H9 (cell line): ENCODE data around the gene SLCO3A1. TPM values are rescaled to one million over a fixed set of nuclear protein-coding genes. Genes with fewer than 3 reads are reported as not detected.

ENCODE experiments used
- DNase-seq: peaks from one replicate; pipeline ENCODE4 v3.0.0-alpha.2; 2017
- H2AFZ ChIP-seq: one replicate; pipeline ENCODE4 v1.6.1; 2013; ENCODE audit warnings: mild to moderate bottlenecking, low read length, control low read depth, moderate library complexity
- H2AK5ac ChIP-seq: 2 replicates; pipeline ENCODE4 v1.6.1; 2013; ENCODE audit warnings: low read length, control low read depth, mixed read lengths; ENCODE audit not compliant: insufficient read length
- H2BK120ac ChIP-seq: one replicate; pipeline ENCODE4 v1.6.1; 2013; ENCODE audit warnings: low read depth, mild to moderate bottlenecking, low read length, control low read depth, inconsistent platforms; ENCODE audit not compliant: poor library complexity, severe bottlenecking
- H2BK12ac ChIP-seq: 2 replicates; pipeline ENCODE4 v1.6.1; 2013; ENCODE audit warnings: low read length, control low read depth, mixed read lengths, low read depth; ENCODE audit not compliant: insufficient read length
- H2BK15ac ChIP-seq: 2 replicates; pipeline ENCODE4 v1.6.1; 2013; ENCODE audit warnings: low read depth, low read length, control low read depth
- H2BK20ac ChIP-seq: one replicate; pipeline ENCODE4 v1.6.1; 2013; ENCODE audit warnings: low read depth, mild to moderate bottlenecking, low read length, control low read depth, inconsistent platforms; ENCODE audit not compliant: poor library complexity, severe bottlenecking
- H2BK5ac ChIP-seq: 2 replicates; pipeline ENCODE4 v1.6.1; 2013; ENCODE audit warnings: low read length, control low read depth, mixed read lengths; ENCODE audit not compliant: insufficient read length
- H3K14ac ChIP-seq: 2 replicates; pipeline ENCODE4 v1.6.1; 2013; ENCODE audit warnings: low read length, control low read depth; ENCODE audit not compliant: insufficient read depth
- H3K18ac ChIP-seq: 2 replicates; pipeline ENCODE4 v1.6.1; 2013; ENCODE audit warnings: low read depth, mild to moderate bottlenecking, mixed read lengths, low read length, control low read depth; ENCODE audit not compliant: insufficient read length
- H3K23ac ChIP-seq: 2 replicates; pipeline ENCODE4 v1.6.1; 2013; ENCODE audit warnings: low read length, control low read depth, mixed read lengths, low read depth; ENCODE audit not compliant: insufficient read length
- H3K23me2 ChIP-seq: 2 replicates; pipeline ENCODE4 v1.6.1; 2013; ENCODE audit warnings: low read depth, mild to moderate bottlenecking, mixed read lengths, low read length, control low read depth; ENCODE audit not compliant: insufficient read length, poor library complexity, severe bottlenecking
- H3K27ac ChIP-seq: 2 replicates; pipeline ENCODE4 v1.5.1; 2013; ENCODE audit warnings: low read length, control low read depth, mixed read lengths, low read depth; ENCODE audit not compliant: insufficient read length
- H3K27me3 ChIP-seq: 2 replicates; pipeline ENCODE4 v1.6.1; 2013; ENCODE audit warnings: low read length, control low read depth, inconsistent platforms; ENCODE audit not compliant: insufficient read depth
- H3K4ac ChIP-seq: 2 replicates; pipeline ENCODE4 v1.6.1; 2013; ENCODE audit warnings: low read depth, mild to moderate bottlenecking, control low read depth, inconsistent platforms, low read length, moderate library complexity
- H3K4me1 ChIP-seq: 2 replicates; pipeline ENCODE4 v1.6.1; 2013; ENCODE audit warnings: low read length, control low read depth, inconsistent platforms; ENCODE audit not compliant: insufficient read depth
- H3K4me2 ChIP-seq: 2 replicates; pipeline ENCODE4 v1.6.1; 2013; ENCODE audit warnings: low read length, control low read depth, mixed read lengths; ENCODE audit not compliant: insufficient read length, insufficient read depth
- H3K56ac ChIP-seq: 2 replicates; pipeline ENCODE4 v1.6.1; 2013; ENCODE audit warnings: low read depth, mild to moderate bottlenecking, mixed read lengths, low read length, control low read depth; ENCODE audit not compliant: insufficient read length
- H3K79me1 ChIP-seq: 2 replicates; pipeline ENCODE4 v1.6.1; 2013; ENCODE audit warnings: low read depth, mild to moderate bottlenecking, moderate library complexity, low read length, control low read depth, inconsistent platforms; ENCODE audit not compliant: insufficient read depth, poor library complexity, severe bottlenecking
- H3K79me2 ChIP-seq: 2 replicates; pipeline ENCODE4 v1.6.1; 2013; ENCODE audit warnings: low read length, control low read depth, inconsistent platforms; ENCODE audit not compliant: insufficient read depth
- H3K9ac ChIP-seq: 2 replicates; pipeline ENCODE4 v1.6.1; 2013; ENCODE audit warnings: low read length, control low read depth, mixed read lengths; ENCODE audit not compliant: insufficient read length; ENCODE audit errors: extremely low read depth
- H3K9me3 ChIP-seq: one replicate; pipeline ENCODE4 v1.6.1; 2013; ENCODE audit warnings: low read depth, low read length, inconsistent platforms; ENCODE audit not compliant: control insufficient read depth
- H3T11ph ChIP-seq: one replicate; pipeline ENCODE4 v1.6.1; 2013; ENCODE audit warnings: mild to moderate bottlenecking, low read length, control low read depth, inconsistent platforms
- H4K20me1 ChIP-seq: one replicate; pipeline ENCODE4 v1.6.1; 2013; ENCODE audit not compliant: control insufficient read depth, insufficient read length, insufficient read depth
- H4K5ac ChIP-seq: 2 replicates; pipeline ENCODE4 v1.6.1; 2013; ENCODE audit warnings: low read depth, mild to moderate bottlenecking, mixed read lengths, low read length, control low read depth; ENCODE audit not compliant: insufficient read length
- H4K8ac ChIP-seq: replicated peaks from 2 replicates; pipeline ENCODE4 v1.6.1; 2013; ENCODE audit warnings: low read length, control low read depth, mixed read lengths, low read depth; ENCODE audit not compliant: insufficient read length
- H4K91ac ChIP-seq: 2 replicates; pipeline ENCODE4 v1.6.1; 2013; ENCODE audit warnings: low read depth, mild to moderate bottlenecking, moderate library complexity, mixed read lengths, low read length, control low read depth; ENCODE audit not compliant: insufficient read length
- H3K27ac Mint-ChIP-seq, 3 experiments: 2 replicates in 2 of 3; 3 replicates in 1 of 3; pipeline ENCODE4 v1.8.0; 2020 to 2021; ENCODE audit warnings: mixed read lengths in 3 of 3, mild to moderate bottlenecking in 1 of 3, moderate library complexity in 1 of 3
- H3K27me3 Mint-ChIP-seq: 2 replicates; pipeline ENCODE4 v1.8.0; 2021; ENCODE audit warnings: low read depth, mild to moderate bottlenecking, moderate library complexity, mixed read lengths
- H3K36me3 Mint-ChIP-seq, 3 experiments: 2 replicates in 2 of 3; 3 replicates in 1 of 3; pipeline ENCODE4 v1.8.0; 2020 to 2021; ENCODE audit warnings: low read depth in 3 of 3, mixed read lengths in 3 of 3; ENCODE audit not compliant: insufficient read depth in 1 of 3
- H3K4me1 Mint-ChIP-seq, 2 experiments: 2 replicates each; pipeline ENCODE4 v1.8.0; 2020; ENCODE audit warnings: mixed read lengths in 2 of 2
- H3K4me3 Mint-ChIP-seq, 2 experiments: 2 replicates in 1 of 2; 3 replicates in 1 of 2; pipeline ENCODE4 v1.8.0; 2020 to 2021; ENCODE audit warnings: mild to moderate bottlenecking in 2 of 2, mixed read lengths in 2 of 2, moderate library complexity in 1 of 2
- H3K9me3 Mint-ChIP-seq, 2 experiments: 2 replicates in 1 of 2; 3 replicates in 1 of 2; pipeline ENCODE4 v1.8.0; 2020; ENCODE audit warnings: mild to moderate bottlenecking in 2 of 2, mixed read lengths in 2 of 2, moderate library complexity in 1 of 2
- CTCF ChIP-seq: fragments of 200-600 bp; sonication (generic); conservative IDR thresholded peaks from 3 replicates; pipeline ENCODE4 v1.8.0; 2021; ENCODE audit warnings: antibody characterized with exemption, mild to moderate bottlenecking
- WGBS: extraction: QIAGEN DNeasy Blood & Tissue Kit; methylation state at CpG from one replicate; pipeline ENCODE4 v1.1.7; 2013; ENCODE audit warnings: missing lambda C conversion rate, low lambda C conversion rate, mixed read lengths; ENCODE audit not compliant: insufficient read length; ENCODE audit errors: extremely low coverage; 5-methylcytosine and 5-hydroxymethylcytosine counted together
- total RNA-seq: library from RNA; stranded (reverse); gene quantifications from 2 replicates; pipeline ENCODE4 v1.2.1, GENCODE V29; 2021

SLCO3A1 gene
- total RNA-seq, 1 experiment from 2014 or later, result 9.4 TPM

GRCh38 chr15:92146511-92147150 lies 293.1 kb downstream of the SLCO3A1 start:
- no peaks in the 10 kb centered on the region for H3K79me2 ChIP-seq
- H3K4ac ChIP-seq, result no peak overlapping the region
- no peaks in the 10 kb centered on the region for H3K9me3 ChIP-seq
- H3K23ac ChIP-seq, result no peak overlapping the region
- no peak overlapping the region for H3K4me2 ChIP-seq
- H4K8ac ChIP-seq, result no peak overlapping the region
- Mint-ChIP-seq H3K4me1 (peaks cover 23 to 38% of the 10 kb centered on the region in 2 experiments), H3K4me3 (no peak overlapping the region; a peak in 1 of 5 replicates), H3K27ac (peak overlapping the region in 1 of 3 experiments; percentile 58; a peak in 2 of 7 replicates), H3K27me3 (no peaks in the 10 kb centered on the region), H3K9me3 (peaks cover 0 to 5% of the 10 kb centered on the region in 2 experiments; a peak in 1 of 5 replicates), H3K36me3 (peaks cover 0 to 16% (median 7%) of the 10 kb centered on the region in 3 experiments; a peak in 4 of 7 replicates)
- no peak overlapping the region for H2AK5ac ChIP-seq
- TF ChIP-seq CTCF, result no peak
- no peak overlapping the region for H2AFZ ChIP-seq
- no peak overlapping the region for H2BK15ac ChIP-seq
- H3K9ac ChIP-seq, result no peak overlapping the region
- no peak overlapping the region for H4K5ac ChIP-seq
- no peak overlapping the region for H3K14ac ChIP-seq
- H2BK20ac ChIP-seq, result no peak overlapping the region
- H3K23me2 ChIP-seq, result no peaks in the 10 kb centered on the region
- no peak overlapping the region for H3K18ac ChIP-seq
- no peak overlapping the region for H2BK12ac ChIP-seq
- H3K27me3 ChIP-seq, result no peaks in the 10 kb centered on the region
- H3T11ph ChIP-seq, result no peak overlapping the region
- H2BK5ac ChIP-seq, result no peak overlapping the region
- H4K91ac ChIP-seq, result no peak overlapping the region
- H3K27ac ChIP-seq, result no peak overlapping the region
- no peak overlapping the region for H2BK120ac ChIP-seq
- DNase-seq, result no peak
- no peaks in the 10 kb centered on the region for H4K20me1 ChIP-seq
- H3K56ac ChIP-seq, result no peak overlapping the region
- WGBS, result no CpG with 5 or more reads among the region's 14 CpGs
- H3K79me1 ChIP-seq, result no peaks in the 10 kb centered on the region
- H3K4me1 ChIP-seq, result peaks cover 7% of the 10 kb centered on the region; the same call in 1 of the 2 replicates
